GM18511 (cell line): ENCODE data around the gene CDCP1.
"Not testable (repeated sequence)": the region's sequence is repeated elsewhere in the genome, so short reads cannot be mapped to it uniquely, and the experiment has no call there.

Source experiments
- ATAC-seq: cut with Tn5 transposase; IDR thresholded peaks from one replicate; pipeline ENCODE4 v1.9.1; 2021; ENCODE audit warnings: mild to moderate bottlenecking, moderate library complexity; ENCODE audit not compliant: unreplicated experiment

Gene CDCP1

GRCh38 chr3:45088543-45089358, 57.4 kb downstream of the CDCP1 start:
- ATAC-seq: no peak

DNA sequence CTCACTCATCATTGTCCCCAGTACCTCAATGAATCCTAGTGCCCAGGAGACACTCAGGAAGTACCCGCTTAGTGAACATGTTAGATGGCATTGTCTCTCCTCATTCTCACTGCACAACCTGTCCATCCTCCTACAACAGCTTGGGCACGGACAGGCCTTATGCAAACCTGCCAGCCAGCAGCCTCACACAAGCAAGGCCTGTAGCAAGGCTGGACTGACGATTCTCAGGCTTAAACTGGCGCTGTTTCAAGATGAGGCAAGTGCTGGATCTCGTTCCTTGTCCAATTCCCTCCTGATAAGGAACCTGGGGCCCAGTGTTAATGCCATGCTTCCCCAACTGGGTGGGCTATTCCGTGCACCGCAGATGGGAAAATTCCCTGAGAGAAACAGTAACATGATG, 59.0 kb downstream of the CDCP1 start:
- no peak for ATAC-seq

DNA sequence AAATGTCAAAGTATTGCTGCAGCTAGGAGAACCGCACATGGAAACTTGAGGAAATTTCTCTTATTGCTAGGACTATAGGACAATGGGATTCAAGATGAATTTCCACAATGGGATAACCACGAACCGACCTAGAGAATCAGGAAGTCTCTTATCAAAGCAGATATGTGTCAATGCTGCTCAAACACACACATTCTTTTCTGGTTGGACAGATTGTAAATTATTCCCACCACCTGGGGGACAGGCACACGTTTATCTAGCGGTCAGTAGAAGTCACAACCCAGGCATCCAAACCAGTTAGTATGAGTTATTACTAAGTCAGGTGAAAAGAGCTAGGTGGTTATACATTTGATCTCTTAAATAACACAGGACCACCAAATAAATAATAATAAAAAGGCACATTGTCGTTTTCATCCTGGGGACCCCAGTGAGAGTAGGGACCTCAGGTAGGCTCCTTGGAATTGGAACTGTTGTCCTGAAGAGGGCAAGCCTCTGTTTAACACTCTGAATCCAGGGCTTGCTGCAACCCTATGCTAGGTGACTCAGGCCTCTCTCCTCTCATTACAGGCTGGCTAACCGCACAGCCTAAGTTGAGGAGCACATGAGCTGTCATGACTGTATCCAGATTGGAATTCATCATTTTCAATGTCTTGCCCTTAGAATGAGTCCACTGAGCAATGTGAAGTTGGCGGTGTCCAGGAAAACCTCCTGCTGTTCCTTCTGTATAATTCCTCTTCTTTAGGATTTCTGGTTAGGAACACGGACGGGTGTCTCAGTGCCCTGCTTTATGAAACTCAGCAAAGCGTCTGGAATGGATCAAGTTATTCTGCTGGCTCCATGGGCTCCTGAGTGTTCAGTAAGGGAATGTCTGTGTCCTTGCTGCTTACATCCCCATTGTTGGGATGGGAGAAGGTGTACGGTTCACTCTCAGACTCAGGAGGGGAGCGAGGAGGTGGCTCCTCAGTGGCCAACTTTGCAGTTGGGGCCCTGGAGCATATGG, 61.1 kb downstream of the CDCP1 start:
- no peak for ATAC-seq

DNA sequence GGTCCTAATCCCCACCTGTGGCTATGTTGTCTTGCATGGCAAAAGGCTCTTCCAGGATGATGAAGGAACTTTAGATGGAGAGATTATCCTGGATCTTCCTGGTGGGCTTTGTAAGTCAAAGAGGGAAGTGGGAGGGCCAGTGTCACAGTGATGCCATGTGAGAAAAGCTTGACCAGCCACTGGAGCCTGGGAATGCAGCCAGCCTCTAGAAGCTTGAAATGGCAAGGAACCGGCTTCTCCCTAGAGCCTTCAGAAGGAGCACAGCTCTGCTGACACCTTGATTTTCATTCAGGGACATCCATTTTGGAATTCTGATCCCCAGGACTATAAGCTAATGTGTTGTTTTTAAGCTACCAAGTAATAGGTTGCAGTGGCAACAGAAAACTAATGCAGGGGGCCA, 61.8 kb downstream of the CDCP1 start:
- no peak for ATAC-seq

- ATAC-seq: no peak
Observed at GRCh38 chr3:45083023-45083422, 63.2 kb downstream of the CDCP1 start.

DNA sequence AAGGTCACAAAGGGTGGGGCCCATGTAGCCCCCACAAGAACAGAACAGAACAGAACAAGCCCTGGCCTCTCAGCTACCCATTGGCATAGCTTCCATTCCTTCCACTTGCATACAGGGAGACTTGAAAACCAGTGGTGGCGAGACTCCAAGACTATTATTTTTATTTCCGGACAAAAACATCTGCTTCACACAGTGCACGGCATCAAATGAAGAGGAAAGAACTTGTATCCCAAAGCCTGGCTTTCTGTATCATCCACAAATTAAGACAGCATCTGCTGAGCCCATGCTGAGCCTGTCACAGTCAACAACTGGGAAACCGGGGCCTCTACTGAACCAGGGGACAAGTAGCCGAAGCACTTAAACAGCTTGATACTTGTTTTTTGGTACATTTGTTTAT, 64.0 kb downstream of the CDCP1 start:
- ATAC-seq: no peak

GRCh38 chr3:45081506-45082141, 64.6 kb downstream of the CDCP1 start:
- no peak for ATAC-seq

DNA sequence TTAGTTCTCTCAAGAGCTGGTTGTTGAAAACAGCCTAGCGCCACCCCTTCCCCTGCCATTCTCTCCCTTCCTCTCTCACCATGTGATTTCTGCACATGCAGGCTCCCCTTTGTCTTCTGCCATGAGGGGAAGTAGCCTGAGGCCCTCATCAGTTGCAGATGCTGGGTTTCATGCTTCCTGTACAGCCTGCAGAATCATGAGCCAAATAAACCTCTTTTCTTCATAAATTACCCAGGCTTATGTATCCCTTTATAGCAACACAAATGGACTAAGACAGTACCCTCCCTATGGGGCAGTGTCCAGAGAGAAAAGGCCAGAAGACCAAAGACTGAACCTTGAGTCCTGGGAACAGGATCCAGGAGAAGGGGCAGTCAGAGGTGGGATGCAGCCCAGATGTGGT, 65.4 kb downstream of the CDCP1 start:
- ATAC-seq: no peak

GRCh38 chr3:45079715-45080114, 66.5 kb downstream of the CDCP1 start:
- ATAC-seq: no peak

GRCh38 chr3:45078910-45079522, 67.2 kb downstream of the CDCP1 start:
- no peak for ATAC-seq

DNA sequence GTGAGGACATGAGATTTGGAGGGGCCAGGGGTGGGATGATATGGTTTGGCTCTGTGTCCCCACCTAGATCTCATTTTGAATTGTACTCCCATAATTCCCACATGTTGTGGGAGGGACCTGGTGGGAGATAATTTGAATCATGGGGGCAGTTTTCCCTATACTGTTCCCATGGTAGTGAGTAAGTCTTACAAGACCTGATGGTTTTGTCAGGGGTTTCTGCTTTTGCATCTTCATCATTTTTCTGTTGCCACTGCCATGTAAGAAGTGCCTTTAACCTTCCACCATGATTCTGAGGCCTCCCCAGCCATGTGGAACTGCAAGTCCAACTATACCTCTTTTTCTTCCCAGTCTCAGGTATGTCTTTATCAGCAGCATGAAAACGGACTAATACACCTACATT, 67.9 kb downstream of the CDCP1 start:
- not testable (repeated sequence) for ATAC-seq

- ATAC-seq: no peak
Observed at GRCh38 chr3:45075821-45076625, 70.2 kb downstream of the CDCP1 start.

DNA sequence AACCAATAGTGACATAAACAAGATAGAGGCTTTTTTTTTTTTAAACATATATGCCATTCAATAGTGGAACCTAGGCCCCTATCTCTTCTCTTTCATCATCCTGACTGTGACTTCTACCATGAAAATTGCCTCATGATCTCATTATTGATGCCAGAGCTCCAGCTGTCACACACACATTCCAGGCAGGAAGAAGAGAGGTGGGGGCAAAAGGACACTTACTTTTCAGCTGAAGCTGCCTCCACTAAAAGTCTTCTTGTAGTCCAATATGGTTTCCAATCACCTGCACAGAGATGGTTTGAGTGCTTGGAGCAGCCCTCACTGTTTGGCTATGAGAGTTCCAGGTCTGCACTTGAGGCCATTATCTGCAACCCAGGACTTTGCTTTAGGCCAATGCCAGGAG, 75.1 kb downstream of the CDCP1 start:
- ATAC-seq: no peak

GRCh38 chr3:45067941-45068340, 78.2 kb downstream of the CDCP1 start:
- ATAC-seq: no peak

GRCh38 chr3:45067486-45067885, 78.7 kb downstream of the CDCP1 start:
- ATAC-seq: no peak

DNA sequence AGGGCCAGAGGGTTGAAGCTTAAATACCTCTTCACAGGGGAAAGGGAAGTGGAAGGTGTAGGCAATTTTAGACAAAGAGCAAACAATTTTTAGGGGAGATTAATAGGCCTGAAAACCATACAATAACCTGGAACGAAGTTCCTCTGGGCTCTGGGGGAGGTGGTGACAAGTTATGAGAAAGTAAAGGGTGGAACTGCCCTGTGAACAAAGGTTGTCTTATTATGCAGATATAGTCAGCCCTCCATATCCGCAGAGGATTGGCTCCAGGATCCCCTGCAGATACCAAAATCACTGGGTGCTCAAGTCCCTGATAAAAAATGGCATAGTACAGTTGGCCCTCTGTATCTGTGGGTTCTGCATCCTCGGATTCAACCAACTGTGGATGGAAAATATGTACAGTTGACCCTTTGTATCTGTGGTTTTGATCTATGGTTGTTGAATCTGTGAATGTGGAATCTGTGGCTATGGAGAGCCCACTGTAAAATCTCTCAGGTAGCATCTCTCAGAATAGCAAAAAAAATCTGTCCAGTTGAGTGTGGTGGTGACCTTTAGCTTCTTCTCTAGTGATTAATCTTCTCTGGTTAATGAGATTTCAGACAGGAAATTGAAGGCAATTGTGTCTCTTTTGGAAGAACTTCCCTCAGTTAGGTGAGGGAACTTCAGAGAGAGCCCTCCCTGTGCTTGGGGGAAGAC, 79.9 kb downstream of the CDCP1 start:
- no peak for ATAC-seq

DNA sequence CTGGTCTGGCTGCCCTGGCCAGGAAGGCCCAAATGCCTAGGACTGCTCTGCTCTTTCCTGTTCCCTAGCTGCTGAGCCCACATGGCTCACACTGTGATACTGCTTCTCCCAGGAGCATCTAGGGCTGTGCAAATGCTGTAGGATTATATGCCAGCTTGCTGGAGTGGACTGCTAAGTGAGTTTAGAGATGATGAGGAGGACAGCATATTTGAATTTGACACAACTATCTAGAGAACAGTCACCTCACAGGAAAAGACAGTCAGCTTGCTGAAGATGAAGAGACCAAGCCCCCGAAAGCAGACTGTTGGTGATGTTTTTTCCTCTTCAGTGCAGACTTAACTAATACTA, 80.8 kb downstream of the CDCP1 start:
- no peak for ATAC-seq

DNA sequence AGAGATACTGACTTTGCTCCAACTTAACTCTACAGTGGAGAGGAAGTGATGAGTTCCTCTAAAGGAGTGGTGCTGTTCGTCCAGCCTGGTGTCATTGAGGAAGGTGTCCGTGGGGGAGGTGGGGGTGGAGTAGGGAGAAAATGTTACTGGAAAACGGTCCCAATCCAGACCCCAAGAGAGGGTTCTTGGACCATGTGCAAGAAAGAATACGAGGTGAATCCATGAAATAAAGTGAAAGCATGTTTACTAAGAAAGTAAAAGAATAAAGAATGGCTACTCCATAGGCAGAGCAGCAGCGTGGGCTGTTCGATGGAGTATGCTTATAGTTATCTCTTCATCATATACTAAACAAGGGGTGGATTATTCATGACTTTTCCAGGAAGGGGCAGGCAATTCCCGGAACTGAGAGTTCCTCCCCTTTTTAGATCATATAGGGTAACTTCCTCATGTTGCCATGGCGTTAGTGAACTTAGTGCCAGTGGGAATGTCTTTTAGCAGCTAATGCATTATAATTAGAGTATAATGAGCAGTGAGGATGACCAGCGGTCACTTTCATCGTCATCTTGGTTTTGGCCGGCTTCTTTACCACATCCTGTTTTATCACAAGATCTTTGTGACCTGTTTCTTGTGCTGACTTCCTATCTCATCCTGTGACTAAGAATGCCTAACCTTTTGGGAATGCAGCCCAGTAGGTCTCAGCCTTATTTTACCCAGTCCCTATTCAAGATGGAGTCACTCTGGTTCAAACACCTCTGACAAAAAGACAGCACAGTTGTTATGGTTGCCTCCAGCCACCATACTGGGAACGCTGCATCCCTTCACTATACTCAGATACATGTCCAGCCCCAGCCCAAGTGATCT, 81.4 kb downstream of the CDCP1 start:
- no peak for ATAC-seq

DNA sequence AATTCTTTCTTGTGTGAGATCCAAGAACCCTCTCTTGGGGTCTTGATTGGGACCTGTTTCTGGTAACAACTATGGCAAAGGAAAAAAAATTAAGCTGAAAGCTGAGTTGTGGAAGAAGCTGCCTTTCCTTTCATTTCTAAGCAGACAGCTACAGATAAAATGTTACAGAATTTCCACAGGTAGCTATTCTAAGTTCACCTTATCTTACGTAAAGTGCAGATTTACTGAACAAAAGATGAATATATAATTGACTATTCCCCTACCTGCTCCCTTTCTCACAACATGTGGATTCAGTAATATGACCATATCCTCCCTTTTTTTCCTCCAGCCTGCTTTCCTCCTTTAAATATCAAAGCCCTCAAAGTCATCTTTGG, 83.5 kb downstream of the CDCP1 start:
- ATAC-seq: no peak
